AG04449 (cell line): ENCODE measurements around the gene PCDHGA1.

Source experiments
- CTCF ChIA-PET: fragments of 350-600 bp; formaldehyde crosslinking; extraction: SDS; loops from one replicate; lab custom pipeline; 2021; ENCODE audit warnings: antibody characterized with exemption; lab: Yijun Ruan, JAX
- POLR2A ChIA-PET: fragments of 400-600, 350-600 bp; formaldehyde crosslinking; extraction: SDS; loops from one replicate; lab custom pipeline; 2020; ENCODE audit warnings: antibody characterized with exemption, inconsistent platforms; lab: Yijun Ruan, JAX
- DNase-seq: peaks from one replicate; pipeline ENCODE4 v3.0.0-alpha.2; 2010; ENCODE audit warnings: low read depth, low spot score
- H3K4me3 ChIP-seq: 2 replicates; pipeline ENCODE4 v1.5.1; 2011; ENCODE audit warnings: low read depth, mild to moderate bottlenecking, control low read depth, low read length
- TF ChIP-seq, protein P1 (sequence below): IDR thresholded peaks from one replicate; pipeline ENCODE4 v1.5.1; 2011; ENCODE audit warnings: mild to moderate bottlenecking, moderate library complexity, low read length, control low read depth, inconsistent platforms; ENCODE audit not compliant: insufficient read depth; ENCODE audit errors: missing control alignments

The PCDHGA1 gene

DNA sequence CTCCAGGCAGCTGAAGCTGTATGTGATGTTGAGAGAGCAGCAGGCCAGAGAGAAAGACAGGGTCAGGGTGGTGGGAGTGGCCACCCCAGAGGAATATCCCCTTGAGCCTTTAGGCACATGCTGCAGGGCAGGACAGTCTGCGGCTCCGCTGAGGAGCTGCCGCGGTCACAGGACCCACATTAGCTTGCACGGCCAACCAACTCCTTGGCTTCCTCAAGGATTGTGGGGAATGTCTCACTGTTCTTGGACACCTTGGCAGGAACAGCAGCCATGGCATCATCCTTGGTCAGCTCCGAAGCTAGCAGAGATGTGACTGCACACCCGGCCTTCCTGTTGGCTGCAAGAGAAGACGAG is 186.3 kb downstream of the PCDHGA1 start:
- POLR2A ChIA-PET = no interaction called here
- DNase-seq = no peak
- CTCF ChIA-PET = interaction anchor here (1.7 to 37.5 kb wide), 5 partner anchors 1 to 99 kb away, joined by 4 to 856 read pairs (median 295); partner anchors contain the start of genes PCDHGA10, PCDHGA11, PCDHGB7 and PCDHGC4
- no peak overlapping the region for H3K4me3 ChIP-seq
- TF ChIP-seq, protein P1, sequence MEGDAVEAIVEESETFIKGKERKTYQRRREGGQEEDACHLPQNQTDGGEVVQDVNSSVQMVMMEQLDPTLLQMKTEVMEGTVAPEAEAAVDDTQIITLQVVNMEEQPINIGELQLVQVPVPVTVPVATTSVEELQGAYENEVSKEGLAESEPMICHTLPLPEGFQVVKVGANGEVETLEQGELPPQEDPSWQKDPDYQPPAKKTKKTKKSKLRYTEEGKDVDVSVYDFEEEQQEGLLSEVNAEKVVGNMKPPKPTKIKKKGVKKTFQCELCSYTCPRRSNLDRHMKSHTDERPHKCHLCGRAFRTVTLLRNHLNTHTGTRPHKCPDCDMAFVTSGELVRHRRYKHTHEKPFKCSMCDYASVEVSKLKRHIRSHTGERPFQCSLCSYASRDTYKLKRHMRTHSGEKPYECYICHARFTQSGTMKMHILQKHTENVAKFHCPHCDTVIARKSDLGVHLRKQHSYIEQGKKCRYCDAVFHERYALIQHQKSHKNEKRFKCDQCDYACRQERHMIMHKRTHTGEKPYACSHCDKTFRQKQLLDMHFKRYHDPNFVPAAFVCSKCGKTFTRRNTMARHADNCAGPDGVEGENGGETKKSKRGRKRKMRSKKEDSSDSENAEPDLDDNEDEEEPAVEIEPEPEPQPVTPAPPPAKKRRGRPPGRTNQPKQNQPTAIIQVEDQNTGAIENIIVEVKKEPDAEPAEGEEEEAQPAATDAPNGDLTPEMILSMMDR = no peak

DNA sequence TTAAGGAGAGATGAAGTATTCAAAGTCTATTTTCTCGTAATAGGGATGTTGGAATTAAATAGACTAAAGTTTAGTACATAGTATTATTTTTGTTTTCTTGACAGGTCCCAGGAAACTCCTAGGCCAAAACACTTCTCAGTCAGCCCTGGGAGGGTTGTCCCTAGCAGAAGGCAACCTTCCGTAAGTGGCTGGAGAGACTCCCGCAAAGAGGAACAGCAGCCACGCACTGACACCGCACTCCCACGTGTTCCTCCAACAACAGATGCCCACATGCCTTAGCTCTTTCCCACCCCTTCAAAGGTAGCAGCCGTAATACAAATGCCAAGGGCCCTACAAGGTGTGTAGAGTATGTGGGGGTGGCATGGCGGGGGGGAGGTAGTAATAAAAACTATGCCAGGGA is 187.0 kb downstream of the PCDHGA1 start:
- POLR2A ChIA-PET = interaction anchor here (0.6 kb wide), 1 partner anchor 8 kb away, joined by 3 read pairs; no protein-coding TSS in a partner anchor
- DNase-seq = no peak
- CTCF ChIA-PET = interaction anchor here (0.9 to 27.6 kb wide), 4 partner anchors 10 to 100 kb away, joined by 3 to 856 read pairs (median 150); partner anchors contain the start of genes PCDHGA10, PCDHGA11, PCDHGB7 and PCDHGC4
- TF ChIP-seq, protein P1 = no peak
- no peak overlapping the region for H3K4me3 ChIP-seq

DNA sequence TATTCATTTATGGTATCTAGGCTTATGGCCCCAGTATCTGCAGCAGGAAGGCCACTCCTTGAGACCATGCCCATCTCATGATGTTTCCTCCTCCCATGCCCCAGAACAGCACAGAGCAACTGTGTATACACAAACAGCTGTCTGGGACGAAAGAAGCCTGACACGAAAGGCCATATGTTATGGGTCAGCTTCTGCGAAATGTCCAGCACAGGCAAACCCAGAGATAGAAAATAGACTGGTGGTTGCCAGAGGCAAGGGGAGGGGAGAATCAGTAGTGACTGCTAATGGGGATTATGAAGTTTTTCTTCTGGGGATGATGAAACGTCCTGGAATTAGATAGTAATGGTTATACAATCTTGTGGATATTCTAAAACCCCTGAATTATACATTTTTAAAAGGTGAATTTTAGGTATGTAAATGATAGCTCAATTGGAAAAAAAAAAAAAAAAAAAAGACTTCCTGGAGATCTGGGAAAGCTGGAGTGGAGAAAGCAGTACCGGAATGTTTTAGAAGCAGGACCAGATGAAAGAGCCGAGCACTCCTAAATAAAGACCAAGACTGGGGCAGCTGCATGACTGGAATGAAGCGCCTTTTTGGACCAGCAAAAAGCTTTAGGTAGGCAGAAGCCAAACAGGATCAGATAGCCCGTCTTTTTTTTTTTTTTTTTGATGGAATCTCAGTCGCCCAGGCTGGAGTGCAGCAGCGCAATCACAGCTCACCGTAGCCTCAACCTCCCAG is 187.7 kb downstream of the PCDHGA1 start:
- ChIA-PET POLR2A (interaction anchor here (0.6 to 2.2 kb wide), 4 partner anchors 9 to 43 kb away, joined by 3 to 14 read pairs (median 4); partner anchors contain the start of gene PCDHGC3), CTCF (interaction anchor here (0.7 to 27.6 kb wide), 7 partner anchors 9 to 101 kb away, joined by 3 to 856 read pairs (median 3); partner anchors contain the start of genes PCDHGA10, PCDHGA11, PCDHGA12 and PCDHGB7)
- TF ChIP-seq, protein P1 = no peak
- H3K4me3 ChIP-seq = no peak overlapping the region
- no peak for DNase-seq

DNA sequence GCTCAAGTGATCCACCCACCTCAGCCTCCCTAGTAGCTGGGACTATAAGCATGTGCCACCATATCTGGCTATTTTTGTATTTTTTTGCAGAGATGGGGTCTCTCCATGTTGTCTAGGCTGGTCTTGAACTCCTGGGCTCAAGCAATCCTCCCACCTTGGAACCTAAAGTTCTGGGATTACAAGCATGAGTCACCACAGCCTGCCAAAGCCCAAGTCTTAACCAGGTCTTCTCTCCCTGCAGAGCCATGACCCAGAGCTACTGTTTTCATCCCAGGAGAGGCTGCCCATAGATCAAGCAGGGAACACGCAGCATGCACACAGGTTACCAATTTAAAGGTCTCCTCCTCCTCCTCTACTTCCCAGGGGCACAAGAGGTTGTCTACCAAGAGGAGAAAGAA is 188.3 kb downstream of the PCDHGA1 start:
- TF ChIP-seq, protein P1 = no peak
- POLR2A ChIA-PET = interaction anchor here (0.9 to 2.2 kb wide), 2 partner anchors 11 to 43 kb away, joined by 3 to 14 read pairs; partner anchors contain the start of gene PCDHGC3
- H3K4me3 ChIP-seq = no peak overlapping the region
- no peak for DNase-seq
- CTCF ChIA-PET = interaction anchor here (0.7 to 27.6 kb wide), 6 partner anchors 20 to 101 kb away, joined by 3 to 856 read pairs (median 4); partner anchors contain the start of genes PCDHGA10, PCDHGA11, PCDHGA12 and PCDHGB7

DNA sequence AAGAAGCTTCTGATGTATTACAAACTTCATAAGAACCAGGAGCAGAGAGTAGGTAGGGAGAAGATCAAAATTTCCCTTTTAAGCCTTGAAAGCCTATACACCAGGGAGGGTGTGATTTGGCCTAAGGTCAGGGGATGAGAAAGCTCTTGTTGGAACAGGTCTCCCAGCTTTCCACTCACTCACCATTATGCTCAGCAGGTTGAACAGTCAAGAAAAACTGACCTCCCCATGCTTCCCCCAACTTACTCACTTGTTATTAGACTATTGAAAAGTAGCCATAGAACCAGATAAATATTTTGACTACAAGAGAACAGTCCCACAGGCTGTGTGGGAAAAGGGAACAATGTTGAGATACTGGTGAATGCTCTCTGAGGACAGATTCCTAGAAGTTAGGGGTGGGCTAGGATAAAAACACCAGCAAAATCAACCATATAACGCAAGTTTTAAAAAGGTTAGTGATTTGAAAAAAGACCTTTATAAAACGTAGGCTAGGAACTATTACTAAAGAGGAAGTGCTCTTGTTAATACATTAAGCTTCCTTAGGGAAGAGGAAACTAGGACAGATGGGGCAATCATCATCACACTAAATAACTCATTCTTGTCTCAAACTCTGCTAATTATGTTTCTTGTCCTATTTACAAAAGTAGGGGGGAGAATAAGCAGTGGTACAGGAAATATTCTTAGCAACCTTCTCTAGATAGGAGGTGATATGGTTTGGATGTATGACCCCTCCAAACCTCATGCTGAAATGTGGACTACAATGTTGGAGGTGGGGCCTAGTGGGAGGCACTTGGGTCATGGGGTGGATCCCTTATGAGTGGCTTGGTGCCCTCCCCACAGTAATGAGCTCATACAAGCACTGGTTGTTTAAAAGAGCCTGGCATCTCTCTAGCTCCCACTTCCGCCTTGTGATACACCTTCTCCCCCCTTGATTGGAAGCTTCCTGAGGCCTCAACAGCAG is 189.6 kb downstream of the PCDHGA1 start:
- TF ChIP-seq, protein P1 = no peak
- DNase-seq = no peak
- ChIA-PET CTCF (interaction anchor here (0.9 to 27.6 kb wide), 10 partner anchors 9 to 199 kb away, joined by 3 to 856 read pairs (median 10); partner anchors contain the start of genes PCDHGA10, PCDHGA11, PCDHGA12 and PCDHGB7), POLR2A (interaction anchor here (1.4 to 2.2 kb wide), 5 partner anchors 12 to 90 kb away, joined by 4 to 33 read pairs (median 6); partner anchors contain the start of genes PCDHGA12, PCDHGC3 and PCDHGC5)
- H3K4me3 ChIP-seq = no peak overlapping the region
